ENCODE data around the gene IP6K3. TPM values are rescaled to one million over a fixed set of nuclear protein-coding genes. Genes with fewer than 3 reads are reported as not detected.
A peak's percentile ranks its signal among the peaks of the same experiment; 100 is the strongest.

IP6K3 gene
- polyA plus RNA-seq, 1 donor (not counting 4 experiments of a cell fraction or from before 2014, with no cell fraction given), result not detected

DNA sequence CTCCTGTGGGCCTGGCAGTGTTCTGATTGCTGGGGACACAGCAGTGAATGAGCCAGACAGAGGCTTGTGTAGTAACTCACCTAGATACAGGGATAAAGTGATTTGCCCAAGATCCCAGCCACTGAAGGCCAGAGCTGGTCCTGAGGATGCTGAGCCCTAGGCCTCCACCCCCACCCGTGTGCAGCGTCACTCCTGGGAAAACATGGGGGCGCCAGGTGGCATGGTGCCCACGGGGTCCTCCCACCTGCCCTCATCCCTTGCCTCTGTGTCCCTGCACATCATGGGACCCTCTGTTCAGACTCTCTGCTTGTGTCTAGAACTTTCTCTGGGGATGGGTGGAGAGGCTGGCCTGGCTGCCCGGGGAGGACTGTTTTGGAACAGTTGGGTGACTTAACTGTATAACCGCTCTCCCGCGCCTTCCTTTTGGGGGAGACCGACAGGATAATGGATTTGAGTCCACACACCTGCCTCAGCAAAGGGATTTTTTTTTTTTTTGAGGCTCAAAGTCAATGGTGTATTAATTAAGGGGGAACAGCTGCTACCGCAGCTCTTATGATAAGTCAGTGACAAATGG is 22.6 kb upstream of the IP6K3 start:
- H3K4me2 ChIP-seq (ENCODE audit: control insufficient read depth, extremely low read depth, insufficient read depth, low read depth, low read length), result no peak overlapping the region

DNA sequence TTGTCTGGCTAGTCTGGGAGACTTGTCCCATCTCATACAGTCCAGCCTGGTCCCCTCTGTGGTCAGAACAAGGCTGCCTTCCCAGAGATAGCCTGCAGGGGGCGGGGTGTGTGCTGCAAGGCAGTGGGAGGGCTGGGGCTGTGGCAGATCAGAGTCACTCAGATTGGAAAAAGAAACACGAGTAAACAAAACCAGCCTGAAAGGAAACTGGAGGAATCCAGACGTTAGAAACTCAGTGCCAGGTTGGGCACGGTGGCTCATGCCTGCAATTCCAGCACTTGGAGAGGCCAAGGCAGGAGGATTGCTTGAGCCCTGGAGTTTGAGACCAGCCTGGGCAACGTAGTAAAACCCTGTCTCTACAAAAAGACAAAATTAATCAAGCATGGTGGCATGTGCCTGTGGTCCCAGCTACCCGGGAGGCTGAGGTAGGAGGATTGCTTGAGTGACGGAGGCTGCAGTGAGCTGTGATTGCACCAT is 22.0 kb upstream of the IP6K3 start:
- no peak for TF ChIP-seq EZH2 (IDR thresholded peaks at IDR 0.05; ENCODE audit: low read length)
- TF ChIP-seq, protein P1, sequence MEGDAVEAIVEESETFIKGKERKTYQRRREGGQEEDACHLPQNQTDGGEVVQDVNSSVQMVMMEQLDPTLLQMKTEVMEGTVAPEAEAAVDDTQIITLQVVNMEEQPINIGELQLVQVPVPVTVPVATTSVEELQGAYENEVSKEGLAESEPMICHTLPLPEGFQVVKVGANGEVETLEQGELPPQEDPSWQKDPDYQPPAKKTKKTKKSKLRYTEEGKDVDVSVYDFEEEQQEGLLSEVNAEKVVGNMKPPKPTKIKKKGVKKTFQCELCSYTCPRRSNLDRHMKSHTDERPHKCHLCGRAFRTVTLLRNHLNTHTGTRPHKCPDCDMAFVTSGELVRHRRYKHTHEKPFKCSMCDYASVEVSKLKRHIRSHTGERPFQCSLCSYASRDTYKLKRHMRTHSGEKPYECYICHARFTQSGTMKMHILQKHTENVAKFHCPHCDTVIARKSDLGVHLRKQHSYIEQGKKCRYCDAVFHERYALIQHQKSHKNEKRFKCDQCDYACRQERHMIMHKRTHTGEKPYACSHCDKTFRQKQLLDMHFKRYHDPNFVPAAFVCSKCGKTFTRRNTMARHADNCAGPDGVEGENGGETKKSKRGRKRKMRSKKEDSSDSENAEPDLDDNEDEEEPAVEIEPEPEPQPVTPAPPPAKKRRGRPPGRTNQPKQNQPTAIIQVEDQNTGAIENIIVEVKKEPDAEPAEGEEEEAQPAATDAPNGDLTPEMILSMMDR (optimal IDR thresholded peaks at IDR 0.05 in 1 of 3, IDR thresholded peaks at IDR 0.05 in 1 of 3, conservative IDR thresholded peaks at IDR 0.05 in 1 of 3; ENCODE audit: extremely low read depth in 1 of 3, insufficient read depth in 2 of 3, low read length in 3 of 3), result peak in 2 of 3 experiments; percentile 73 to 92
- peaks cover 4 to 11% of the 10 kb centered on the region in 2 experiments for H3K36me3 ChIP-seq (ENCODE audit: control insufficient read depth in 2 of 2, extremely low read depth in 1 of 2, insufficient read depth in 2 of 2, low read length in 2 of 2)
- H4K20me1 ChIP-seq (ENCODE audit: control insufficient read depth, extremely low read depth, insufficient read depth, low read length), result peaks cover 4% of the 10 kb centered on the region
- H2AFZ ChIP-seq (ENCODE audit: control insufficient read depth, low read length), result no peak overlapping the region
- no peak overlapping the region for H3K4me2 ChIP-seq (ENCODE audit: control insufficient read depth, extremely low read depth, insufficient read depth, low read depth, low read length)
- peak; percentile 26 for DNase-seq (ENCODE audit: low read depth, low spot score)
- H3K79me2 ChIP-seq (ENCODE audit: control insufficient read depth, insufficient read depth, low read length), result no peaks in the 10 kb centered on the region
- no peak overlapping the region for H3K27ac ChIP-seq (ENCODE audit: control insufficient read depth, insufficient read depth, low read length)
- no peaks in the 10 kb centered on the region for H3K9me3 ChIP-seq (ENCODE audit: control insufficient read depth, low read depth, low read length)
- no peak overlapping the region for H3K9ac ChIP-seq (ENCODE audit: control insufficient read depth, extremely low read depth, insufficient read depth, low read length)
- peaks cover 29% of the 10 kb centered on the region for H3K4me1 ChIP-seq (ENCODE audit: control insufficient read depth, extremely low read depth, insufficient read depth, low read length)
- H3K9me1 ChIP-seq (ENCODE audit: control insufficient read depth, extremely low read depth, insufficient read depth, low read length), result peaks cover 4% of the 10 kb centered on the region
- no peak overlapping the region for H3K4me3 ChIP-seq (ENCODE audit: control insufficient read depth in 2 of 3, extremely low read depth in 1 of 3, insufficient read depth in 2 of 3, low read depth in 1 of 3, low read length in 3 of 3)
- dilution Hi-C loops (cut with MboI; ENCODE audit: extremely low pct_ligation_motif_present, low sequenced_read_pairs), result no loop called here
- FAIRE-seq, result peak; percentile 73
- H3K27me3 ChIP-seq (ENCODE audit: control insufficient read depth, extremely low read depth, insufficient read depth, low read length), result peaks cover 12% of the 10 kb centered on the region

More for the DNA sequence above, 22.6 kb upstream of the IP6K3 start:
- H3K9me1 ChIP-seq (ENCODE audit: control insufficient read depth, extremely low read depth, insufficient read depth, low read length), result peaks cover 5% of the 10 kb centered on the region
- H2AFZ ChIP-seq (ENCODE audit: control insufficient read depth, low read length), result no peak overlapping the region
- FAIRE-seq, result no peak
- no peak overlapping the region for H3K27ac ChIP-seq (ENCODE audit: control insufficient read depth, insufficient read depth, low read length)
- H3K4me1 ChIP-seq (ENCODE audit: control insufficient read depth, extremely low read depth, insufficient read depth, low read length), result peaks cover 30% of the 10 kb centered on the region
- H3K36me3 ChIP-seq (ENCODE audit: control insufficient read depth in 2 of 2, extremely low read depth in 1 of 2, insufficient read depth in 2 of 2, low read length in 2 of 2), result peaks cover 5 to 13% of the 10 kb centered on the region in 2 experiments
- DNase-seq (ENCODE audit: low read depth, low spot score), result no peak
- H3K9me3 ChIP-seq (ENCODE audit: control insufficient read depth, low read depth, low read length), result no peaks in the 10 kb centered on the region
- TF ChIP-seq, protein P1 (optimal IDR thresholded peaks at IDR 0.05 in 1 of 3, IDR thresholded peaks at IDR 0.05 in 1 of 3, conservative IDR thresholded peaks at IDR 0.05 in 1 of 3; ENCODE audit: extremely low read depth in 1 of 3, insufficient read depth in 2 of 3, low read length in 3 of 3), result no peak
- TF ChIP-seq EZH2 (IDR thresholded peaks at IDR 0.05; ENCODE audit: low read length), result no peak
- H3K27me3 ChIP-seq (ENCODE audit: control insufficient read depth, extremely low read depth, insufficient read depth, low read length), result peaks cover 12% of the 10 kb centered on the region
- H3K4me3 ChIP-seq (ENCODE audit: control insufficient read depth in 2 of 3, extremely low read depth in 1 of 3, insufficient read depth in 2 of 3, low read depth in 1 of 3, low read length in 3 of 3), result no peak overlapping the region
- peaks cover 4% of the 10 kb centered on the region for H4K20me1 ChIP-seq (ENCODE audit: control insufficient read depth, extremely low read depth, insufficient read depth, low read length)
- H3K9ac ChIP-seq (ENCODE audit: control insufficient read depth, extremely low read depth, insufficient read depth, low read length), result no peak overlapping the region
- no peaks in the 10 kb centered on the region for H3K79me2 ChIP-seq (ENCODE audit: control insufficient read depth, insufficient read depth, low read length)
- dilution Hi-C loops (cut with MboI; ENCODE audit: extremely low pct_ligation_motif_present, low sequenced_read_pairs), result no loop called here

Data from keratinocyte (primary cell).